K562 (cell line): ENCODE measurements around the gene LIPT2. TPM values are rescaled to one million over a fixed set of nuclear protein-coding genes. Genes with fewer than 3 reads are reported as not detected.
A peak's percentile ranks its signal among the peaks of the same experiment; 100 is the strongest.

Source experiments
- ADNP ChIP-seq: fragments of 200-800 bp; sonication (Bioruptor generic); IDR thresholded peaks from 2 replicates; pipeline ENCODE4 v1.6.1; 2016; ENCODE audit warnings: missing genetic modification characterization, missing compliant biosample characterization
- CBFA2T2 ChIP-seq: fragments of 450-650 bp; conservative IDR thresholded peaks from 2 replicates; pipeline ENCODE4 v1.6.1; 2017; ENCODE audit warnings: mild to moderate bottlenecking
- DNMT1 ChIP-seq: fragments of 450-650 bp; IDR thresholded peaks from 2 replicates; pipeline ENCODE4 v1.6.1; 2016; ENCODE audit warnings: antibody characterized with exemption, mild to moderate bottlenecking
- E2F3 ChIP-seq: fragments of 250-450 bp; sonication (Bioruptor Pico); IDR thresholded peaks from 2 replicates; pipeline ENCODE4 v1.4.0; 2020; ENCODE audit warnings: mild to moderate bottlenecking
- FOXK2 ChIP-seq, 2 experiments: fragments of 450-650 bp; IDR thresholded peaks in 1 of 2; conservative IDR thresholded peaks in 1 of 2; 2 replicates each; pipeline ENCODE4 v1.6.1; 2016; ENCODE audit warnings: low read depth in 2 of 2, mild to moderate bottlenecking in 1 of 2
- GTF3C2 ChIP-seq: IDR thresholded peaks from 3 replicates; pipeline ENCODE4 v1.6.1; 2011; ENCODE audit warnings: borderline replicate concordance, mild to moderate bottlenecking, moderate library complexity; ENCODE audit not compliant: insufficient read length; ENCODE audit errors: extremely low read depth
- KAT2B ChIP-seq: IDR thresholded peaks from one replicate; pipeline ENCODE4 v1.6.1; 2012; ENCODE audit warnings: low read depth, mild to moderate bottlenecking, control low read depth, inconsistent platforms, low read length, moderate library complexity
- KAT7 ChIP-seq: sonication (generic); formaldehyde crosslinking; IDR thresholded peaks from 2 replicates; pipeline ENCODE4 v1.8.0; 2022; ENCODE audit warnings: missing genetic modification reagents, mild to moderate bottlenecking, borderline replicate concordance
- KDM5B ChIP-seq: fragments of 200-600 bp; sonication (generic); IDR thresholded peaks from 2 replicates; pipeline ENCODE4 v1.6.1; 2012; ENCODE audit warnings: low read depth, mild to moderate bottlenecking, moderate library complexity, low read length, control low read depth, inconsistent platforms; ENCODE audit not compliant: insufficient replicate concordance
- MBD2 ChIP-seq: sonication (generic); IDR thresholded peaks from 2 replicates; pipeline ENCODE4 v1.6.1; 2016; ENCODE audit warnings: low read depth, borderline replicate concordance
- MEIS2 ChIP-seq: fragments of 450-650 bp; IDR thresholded peaks from 2 replicates; pipeline ENCODE4 v1.6.1; 2014; ENCODE audit warnings: mild to moderate bottlenecking; ENCODE audit not compliant: partially characterized antibody
- MLLT1 ChIP-seq, 2 experiments: fragments of 450-650 bp; IDR thresholded peaks; 2 replicates each; pipeline ENCODE4 v1.6.1; 2016
- PHF20 ChIP-seq: fragments of 450-650 bp; IDR thresholded peaks from 2 replicates; pipeline ENCODE4 v1.6.1; 2018; ENCODE audit not compliant: partially characterized antibody
- POLR3G ChIP-seq: IDR thresholded peaks from 2 replicates; pipeline ENCODE4 v1.6.1; 2011; ENCODE audit not compliant: insufficient read length, insufficient replicate concordance; ENCODE audit errors: extremely low read depth
- RAD51 ChIP-seq: fragments of 450-650 bp; IDR thresholded peaks from 2 replicates; pipeline ENCODE4 v1.7.1; 2016; ENCODE audit warnings: low read depth, mild to moderate bottlenecking, borderline replicate concordance
- SLC30A9 ChIP-seq: fragments of 250-450 bp; sonication (Bioruptor Pico); IDR thresholded peaks from 2 replicates; pipeline ENCODE4 v1.8.0; 2022; ENCODE audit warnings: mild to moderate bottlenecking, moderate library complexity
- SMAD1 ChIP-seq: fragments of 150-350 bp; IDR thresholded peaks from 2 replicates; pipeline ENCODE4 v1.6.1; 2014; ENCODE audit warnings: low read length, low read depth; ENCODE audit not compliant: partially characterized antibody
- SMC3 ChIP-seq: conservative IDR thresholded peaks from 2 replicates; pipeline ENCODE4 v1.6.1; 2011; ENCODE audit warnings: low read depth, low read length, improper control_type of control experiment; ENCODE audit not compliant: insufficient read depth
- SNAPC5 ChIP-seq: fragments of 250-450 bp; sonication (Bioruptor Pico); IDR thresholded peaks from 2 replicates; pipeline ENCODE4 v1.8.0; 2021; ENCODE audit warnings: moderate library complexity, mild to moderate bottlenecking, inconsistent platforms
- TOE1 ChIP-seq, 2 experiments: fragments of 450-650 bp in 1 of 2; sonication (generic) in 1 of 2; formaldehyde crosslinking in 1 of 2; IDR thresholded peaks; 2 replicates each; pipeline versions ENCODE4 v1.7.1 to v1.8.0; 2016 to 2022; ENCODE audit warnings: borderline replicate concordance in 2 of 2, mild to moderate bottlenecking in 2 of 2, antibody characterized with exemption in 1 of 2, inconsistent platforms in 1 of 2, low read depth in 1 of 2, missing genetic modification reagents in 1 of 2, moderate library complexity in 1 of 2
- USF1 ChIP-seq: sonication (generic); formaldehyde crosslinking; IDR thresholded peaks from 2 replicates; pipeline ENCODE4 v1.9.0; 2022; ENCODE audit warnings: mild to moderate bottlenecking, missing genetic modification reagents
- WHSC1 ChIP-seq: IDR thresholded peaks from one replicate; pipeline ENCODE4 v1.6.1; 2012; ENCODE audit warnings: low read length, control low read depth, inconsistent platforms
- ZBED1 ChIP-seq: IDR thresholded peaks from 2 replicates; pipeline ENCODE4 v1.6.1; 2014
- ZFP30 ChIP-seq: fragments of 250-450 bp; sonication (Bioruptor Pico); IDR thresholded peaks from 2 replicates; pipeline ENCODE4 v1.8.0; 2022; ENCODE audit warnings: moderate library complexity, mild to moderate bottlenecking, inconsistent platforms, borderline replicate concordance
- ZKSCAN1 ChIP-seq: fragments of 150-350 bp; IDR thresholded peaks from 2 replicates; pipeline ENCODE4 v1.6.1; 2016; ENCODE audit warnings: low read depth, low read length
- polyA plus RNA-seq, 8 experiments: library from polyadenylated mRNA; depleted of rRNA in 4 of 8; stranded (reverse) in 5 of 8; unstranded in 3 of 8; fragments of >200 nt; fragmentation: Nextera tagmentation in 2 of 8; fragmentation: Illumina TruSeq in 1 of 8; extraction: Ambion mirVana in 2 of 8; extraction: Trizol in 1 of 8; gene quantifications; 2 replicates each; pipeline versions ENCODE4 v1.2.1 to v1.2.3, GENCODE V29; 2011 to 2014; ENCODE audit warnings: inconsistent platforms in 1 of 8, missing spikeins in 1 of 8
- total RNA-seq, 7 experiments: library from RNA; depleted of rRNA in 6 of 7; stranded (reverse); fragments of >200 nt in 6 of 7; fragmentation: Illumina TruSeq in 2 of 7; extraction: Trizol in 2 of 7; gene quantifications; 2 replicates each; pipeline versions ENCODE4 v1.2.1 to v1.2.3, GENCODE V29; 2011 to 2021; ENCODE audit warnings: low replicate concordance in 1 of 7

LIPT2 gene
- total and polyA plus RNA-seq, 9 of the 15 experiments (the other 6 are each of a cell fraction or from before 2014, with no cell fraction given), result 1.00 to 5.2 (median 3.5) TPM

GRCh38 chr11:74504100-74504691, 10.7 kb upstream of the LIPT2 start (continued):
- TF ChIP-seq ZFP30 (CRISPR knock-in tag) (no peak), GTF3C2 (no peak), SMC3 (no peak), SMAD1 (no peak), FOXK2 (conservative IDR thresholded peaks at IDR 0.05 in 1 of 2, IDR thresholded peaks at IDR 0.05 in 1 of 2; ENCODE audit: low read depth in 2 of 2) (no peak), KAT7 (CRISPR knock-in tag) (no peak), SNAPC5 (CRISPR knock-in tag) (no peak), KDM5B (no peak), TOE1 (IDR thresholded peaks at IDR 0.05; ENCODE audit: borderline replicate concordance) (peak; percentile 81), TOE1 (CRISPR knock-in tag; IDR thresholded peaks at IDR 0.05; ENCODE audit: borderline replicate concordance, low read depth) (no peak), E2F3 (CRISPR knock-in tag) (no peak), ADNP (tag) (no peak), MLLT1 (IDR thresholded peaks at IDR 0.05) (no peak), DNMT1 (no peak), POLR3G (no peak), MEIS2 (peak; percentile 34), PHF20 (no peak), USF1 (no peak), ZKSCAN1 (no peak), RAD51 (peak; percentile 60; the same call in 1 of the 2 replicates), WHSC1 (no peak), ZBED1 (no peak), CBFA2T2 (no peak), MBD2 (no peak), SLC30A9 (CRISPR knock-in tag) (no peak), KAT2B (no peak)
